HG02798 (cell line): ENCODE results near the gene PLA2G1B.

ENCODE experiments used
- ATAC-seq: cut with Tn5 transposase; IDR thresholded peaks from one replicate; pipeline ENCODE4 v1.9.1; 2021; ENCODE audit warnings: mild to moderate bottlenecking; ENCODE audit not compliant: unreplicated experiment, poor library complexity

PLA2G1B gene

DNA sequence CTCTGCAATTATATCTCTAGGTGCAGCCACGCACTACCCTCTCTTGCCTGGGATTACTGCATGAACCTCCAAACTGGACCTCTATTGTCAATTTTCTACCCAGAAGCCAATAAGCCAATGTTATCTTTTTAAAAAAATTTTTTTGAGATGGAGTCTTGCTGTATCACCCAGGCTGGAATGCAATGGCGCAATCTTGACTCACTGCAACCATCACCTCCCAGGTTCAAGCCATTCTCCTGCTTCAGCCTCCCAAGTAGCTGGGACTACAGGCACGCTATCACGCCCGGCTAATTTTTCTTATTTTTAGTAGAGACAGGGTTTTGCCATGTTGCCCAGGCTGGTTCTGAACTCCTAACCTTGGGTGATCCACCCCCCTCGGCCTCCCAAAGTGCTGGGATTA is 50.8 kb downstream of the PLA2G1B start:
- no peak for ATAC-seq
